AG09319 (cell line): ENCODE results near the gene ERC2.
"Not testable (repeated sequence)": the region's sequence is repeated elsewhere in the genome, so short reads cannot be mapped to it uniquely, and the experiment has no call there.

Experiments
- DNase-seq: peaks from one replicate; pipeline ENCODE4 v3.0.0-alpha.2; 2010; ENCODE audit warnings: low read depth; ENCODE audit errors: extremely low read depth
- TF ChIP-seq, protein P1 (sequence below): IDR thresholded peaks from 2 replicates; pipeline ENCODE4 v1.5.1; 2011; ENCODE audit warnings: low read depth, mild to moderate bottlenecking, inconsistent platforms, low read length, moderate library complexity

ERC2 gene

DNA sequence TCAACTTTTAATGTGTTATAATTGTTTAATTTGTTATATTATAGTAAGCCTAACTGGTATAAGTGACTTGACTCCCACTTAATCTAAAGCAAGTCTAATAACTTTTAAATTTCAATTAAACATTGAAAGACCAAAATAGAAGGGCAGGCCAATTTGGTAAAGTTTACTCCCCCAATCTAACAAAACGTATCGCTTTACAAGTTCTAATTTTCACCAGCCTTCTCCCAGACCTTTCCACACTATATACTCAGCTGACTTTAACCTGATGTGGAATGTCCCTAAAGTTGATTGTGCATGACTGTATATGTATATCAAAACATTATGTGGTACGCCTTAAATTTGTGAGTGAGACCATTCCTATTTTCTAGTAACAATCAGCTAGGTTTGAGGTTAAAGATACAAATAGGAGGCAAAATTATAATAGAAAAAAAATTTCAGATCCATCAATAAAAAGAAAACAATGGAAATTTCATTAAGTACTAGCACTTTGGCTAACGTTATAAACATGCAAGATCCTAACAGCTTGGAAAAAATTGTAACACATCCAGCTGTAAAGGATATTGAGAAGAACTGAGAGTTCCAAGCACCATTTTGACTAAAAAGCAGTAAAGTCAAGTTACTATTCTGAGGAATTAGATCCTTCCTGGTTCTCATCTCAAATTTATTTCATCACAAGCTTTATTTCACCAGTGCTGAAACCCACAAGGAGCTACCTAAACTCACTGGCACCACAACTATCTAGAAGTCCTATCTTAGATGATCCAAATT, 199.5 kb downstream of the ERC2 start:
- DNase-seq = no peak
- TF ChIP-seq, protein P1, sequence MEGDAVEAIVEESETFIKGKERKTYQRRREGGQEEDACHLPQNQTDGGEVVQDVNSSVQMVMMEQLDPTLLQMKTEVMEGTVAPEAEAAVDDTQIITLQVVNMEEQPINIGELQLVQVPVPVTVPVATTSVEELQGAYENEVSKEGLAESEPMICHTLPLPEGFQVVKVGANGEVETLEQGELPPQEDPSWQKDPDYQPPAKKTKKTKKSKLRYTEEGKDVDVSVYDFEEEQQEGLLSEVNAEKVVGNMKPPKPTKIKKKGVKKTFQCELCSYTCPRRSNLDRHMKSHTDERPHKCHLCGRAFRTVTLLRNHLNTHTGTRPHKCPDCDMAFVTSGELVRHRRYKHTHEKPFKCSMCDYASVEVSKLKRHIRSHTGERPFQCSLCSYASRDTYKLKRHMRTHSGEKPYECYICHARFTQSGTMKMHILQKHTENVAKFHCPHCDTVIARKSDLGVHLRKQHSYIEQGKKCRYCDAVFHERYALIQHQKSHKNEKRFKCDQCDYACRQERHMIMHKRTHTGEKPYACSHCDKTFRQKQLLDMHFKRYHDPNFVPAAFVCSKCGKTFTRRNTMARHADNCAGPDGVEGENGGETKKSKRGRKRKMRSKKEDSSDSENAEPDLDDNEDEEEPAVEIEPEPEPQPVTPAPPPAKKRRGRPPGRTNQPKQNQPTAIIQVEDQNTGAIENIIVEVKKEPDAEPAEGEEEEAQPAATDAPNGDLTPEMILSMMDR = no peak

DNA sequence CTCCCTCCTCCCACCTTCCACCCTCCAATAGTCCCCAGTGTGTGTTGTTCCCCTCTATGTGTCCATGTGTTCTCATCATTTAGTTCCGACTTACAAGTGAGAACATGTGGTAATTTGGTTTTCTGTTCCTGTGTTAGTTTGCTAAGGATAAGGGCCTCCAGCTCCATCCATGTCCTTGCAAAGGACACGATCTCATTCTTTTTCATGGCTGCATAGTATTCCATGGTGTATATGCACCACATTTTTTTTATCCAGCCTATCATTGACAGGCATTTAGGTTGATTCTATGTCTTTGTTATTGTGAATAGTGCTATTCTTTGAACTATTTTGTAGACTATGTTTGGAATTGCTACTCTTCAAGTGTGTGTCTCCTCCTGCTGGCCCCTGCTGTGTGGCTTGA, 206.4 kb downstream of the ERC2 start:
- DNase-seq = not testable (repeated sequence)

DNA sequence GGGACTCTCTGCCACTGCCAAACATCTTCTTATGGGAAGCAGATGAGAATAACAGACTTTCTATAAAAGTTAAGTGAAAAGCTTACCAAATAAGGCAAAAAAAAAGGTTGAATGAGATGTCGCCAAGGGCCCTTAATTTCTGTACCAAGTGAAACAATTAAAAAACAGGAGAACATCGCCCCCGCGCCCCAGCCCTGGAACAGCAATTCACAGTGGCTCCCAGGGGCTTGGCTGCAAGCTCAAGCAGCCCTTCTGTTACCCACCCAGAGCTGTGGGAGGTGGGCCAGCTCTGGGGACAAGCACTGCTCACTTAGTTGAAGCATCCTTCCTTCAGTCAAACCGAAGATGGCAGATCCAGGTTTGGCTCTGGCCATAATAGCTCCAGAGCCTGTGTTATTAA, 208.0 kb downstream of the ERC2 start:
- DNase-seq = no peak
- TF ChIP-seq, protein P1 = no peak

DNA sequence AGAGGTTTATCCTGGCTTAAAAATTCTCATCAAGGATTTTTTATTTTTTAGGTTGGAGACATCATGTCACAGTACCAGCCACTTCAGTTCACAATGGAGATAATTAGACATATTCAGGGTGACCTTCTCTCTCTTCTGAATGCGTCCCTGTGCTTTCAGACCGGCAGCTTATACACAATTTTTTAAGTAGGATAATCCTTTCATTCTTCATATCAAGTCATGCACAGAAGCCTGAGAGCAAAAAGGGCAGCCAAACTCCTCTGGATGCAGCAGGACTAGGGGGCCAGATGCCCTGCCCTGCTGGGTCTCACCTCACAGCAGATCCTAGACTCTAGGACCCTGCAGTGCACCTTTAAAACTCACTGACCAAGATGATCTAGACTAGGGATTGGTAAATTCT, 210.4 kb downstream of the ERC2 start:
- TF ChIP-seq, protein P1 = no peak
- DNase-seq = no peak

DNA sequence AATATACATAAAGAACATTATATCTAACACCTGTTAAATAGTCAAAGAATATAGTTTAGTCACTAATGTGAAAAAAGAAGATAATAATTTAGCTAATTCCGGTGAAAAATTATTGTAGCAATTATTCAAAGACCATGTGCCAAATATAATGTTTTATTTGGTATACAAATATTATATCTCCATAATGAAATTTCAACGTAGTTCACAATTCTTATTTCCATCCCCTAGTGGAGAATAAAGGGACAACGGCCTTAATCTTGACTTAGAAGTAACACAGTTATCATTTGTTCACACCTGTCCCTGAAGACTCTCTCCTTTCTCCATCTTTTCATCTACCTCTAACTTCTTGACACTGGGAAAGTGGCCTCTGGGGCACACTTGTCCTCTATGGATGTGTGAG, 213.4 kb downstream of the ERC2 start:
- no peak for DNase-seq
- TF ChIP-seq, protein P1 = peak; percentile 22

DNA sequence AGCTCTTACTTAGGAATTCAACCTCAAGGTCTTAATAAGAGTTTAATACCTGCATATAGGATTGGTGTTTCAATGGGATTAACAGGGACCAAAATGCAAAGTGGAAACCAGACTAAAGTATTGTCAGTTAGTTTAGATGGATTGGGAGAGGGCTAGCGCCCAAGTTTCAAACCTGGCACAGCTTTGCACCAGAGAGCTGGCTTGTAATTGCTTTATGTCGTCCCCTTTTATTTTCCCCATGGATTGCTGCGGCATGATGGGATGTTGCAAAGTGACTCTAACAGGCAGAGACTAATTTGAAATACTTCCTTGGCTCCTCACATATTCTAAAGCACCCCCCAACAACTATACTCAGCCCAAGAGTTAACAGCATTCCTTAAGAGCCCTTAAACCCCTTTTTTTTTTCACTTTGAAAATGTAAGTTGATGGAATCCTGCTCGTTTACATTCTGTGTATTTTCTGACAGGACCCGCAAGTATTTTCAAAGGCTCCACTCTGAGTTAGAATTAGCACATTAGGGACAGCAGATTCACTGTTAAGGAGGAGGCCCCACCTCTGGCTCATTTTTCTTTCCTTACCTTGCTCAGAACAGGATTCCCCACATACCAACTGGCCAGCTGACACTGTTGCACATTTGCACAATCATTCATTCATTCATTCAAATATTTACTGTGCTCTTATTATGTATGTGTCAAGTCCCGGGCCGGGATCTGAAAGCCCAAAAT, 214.2 kb downstream of the ERC2 start:
- TF ChIP-seq, protein P1 = no peak
- DNase-seq = no peak

DNA sequence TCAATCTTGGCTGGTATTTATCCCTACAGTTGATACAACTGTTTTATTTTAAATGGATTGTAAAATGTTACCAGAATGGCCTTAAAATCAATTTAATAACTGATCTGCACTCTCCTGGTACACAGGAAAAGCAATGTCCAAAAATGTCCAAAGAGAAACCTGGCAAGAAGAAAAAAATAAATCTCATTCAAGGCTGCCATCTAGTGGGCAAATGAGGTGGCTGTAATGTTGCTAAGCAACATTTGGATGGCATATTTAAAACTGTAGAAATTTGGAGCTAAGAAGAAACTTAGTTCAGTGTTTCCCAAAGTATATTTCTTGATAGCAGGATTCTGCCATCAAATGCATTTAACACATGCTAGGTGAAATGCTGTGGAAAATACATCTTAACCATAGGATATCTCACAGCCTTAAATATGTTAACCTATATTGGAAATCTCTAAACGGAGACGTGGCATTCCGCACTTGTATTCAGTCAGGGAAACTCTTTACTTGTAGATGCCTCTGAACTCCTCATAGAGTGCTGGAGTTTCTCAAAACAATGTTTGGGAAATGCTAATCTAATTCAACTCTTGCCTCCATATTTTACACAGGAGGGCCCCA, 216.8 kb downstream of the ERC2 start:
- DNase-seq = peak; percentile 44
- TF ChIP-seq, protein P1 = peak; percentile 72
